Measurements from ENCODE around the gene FOXN1. TPM values are rescaled to one million over a fixed set of nuclear protein-coding genes. Genes with fewer than 3 reads are reported as not detected.
A peak's percentile ranks its signal among the peaks of the same experiment; 100 is the strongest.

The FOXN1 gene
- total RNA-seq, 1 experiment from 2014 or later, result not detected

DNA sequence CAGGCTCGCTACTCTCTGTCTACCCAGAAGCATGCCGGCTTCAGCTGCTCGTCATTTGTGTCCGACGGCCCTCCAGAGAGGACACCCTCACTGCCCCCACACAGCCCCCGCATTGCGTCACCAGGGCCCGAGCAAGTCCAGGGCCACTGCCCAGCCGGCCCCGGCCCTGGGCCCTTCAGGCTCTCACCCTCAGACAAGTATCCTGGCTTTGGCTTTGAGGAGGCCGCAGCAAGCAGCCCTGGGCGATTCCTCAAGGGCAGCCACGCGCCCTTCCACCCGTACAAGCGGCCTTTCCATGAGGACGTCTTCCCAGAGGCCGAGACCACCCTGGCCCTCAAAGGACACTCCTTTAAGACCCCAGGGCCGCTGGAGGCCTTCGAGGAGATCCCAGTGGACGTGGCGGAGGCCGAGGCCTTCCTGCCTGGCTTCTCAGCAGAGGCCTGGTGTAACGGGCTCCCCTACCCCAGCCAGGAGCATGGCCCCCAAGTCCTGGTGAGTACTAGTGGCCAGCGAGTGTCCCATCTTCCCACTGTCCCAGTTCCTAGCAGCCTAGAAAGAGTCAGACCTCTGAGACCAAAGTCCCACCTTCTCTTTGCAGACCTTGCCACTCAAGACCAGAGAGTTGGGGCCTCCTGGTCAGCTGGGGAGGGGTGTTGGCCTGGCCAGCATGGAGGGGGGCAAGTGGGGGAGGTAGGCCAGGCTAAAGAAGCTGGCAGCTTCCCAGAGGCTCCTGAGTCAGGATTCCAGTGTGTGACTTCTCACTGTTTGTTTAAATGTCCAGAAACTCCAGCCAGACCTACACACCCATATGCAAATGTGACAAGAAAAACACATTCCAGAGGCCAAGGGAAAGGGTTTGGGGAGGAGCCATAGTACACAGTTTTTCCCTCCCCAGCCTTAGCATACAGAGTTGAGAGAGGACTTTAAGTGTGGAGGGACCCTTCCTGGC is 18.6 kb downstream of the FOXN1 start:
- DNase-seq (ENCODE audit: low read depth), result no peak

- peak; percentile 31 for DNase-seq (ENCODE audit: low read depth)
Measured at GRCh38 chr17:28526381-28526780, 20.2 kb downstream of the FOXN1 start.

GRCh38 chr17:28527181-28527681 is 21.1 kb downstream of the FOXN1 start:
- DNase-seq (ENCODE audit: low read depth), result no peak

GRCh38 chr17:28527859-28528258 is 21.7 kb downstream of the FOXN1 start:
- no peak for DNase-seq (ENCODE audit: low read depth)

DNA sequence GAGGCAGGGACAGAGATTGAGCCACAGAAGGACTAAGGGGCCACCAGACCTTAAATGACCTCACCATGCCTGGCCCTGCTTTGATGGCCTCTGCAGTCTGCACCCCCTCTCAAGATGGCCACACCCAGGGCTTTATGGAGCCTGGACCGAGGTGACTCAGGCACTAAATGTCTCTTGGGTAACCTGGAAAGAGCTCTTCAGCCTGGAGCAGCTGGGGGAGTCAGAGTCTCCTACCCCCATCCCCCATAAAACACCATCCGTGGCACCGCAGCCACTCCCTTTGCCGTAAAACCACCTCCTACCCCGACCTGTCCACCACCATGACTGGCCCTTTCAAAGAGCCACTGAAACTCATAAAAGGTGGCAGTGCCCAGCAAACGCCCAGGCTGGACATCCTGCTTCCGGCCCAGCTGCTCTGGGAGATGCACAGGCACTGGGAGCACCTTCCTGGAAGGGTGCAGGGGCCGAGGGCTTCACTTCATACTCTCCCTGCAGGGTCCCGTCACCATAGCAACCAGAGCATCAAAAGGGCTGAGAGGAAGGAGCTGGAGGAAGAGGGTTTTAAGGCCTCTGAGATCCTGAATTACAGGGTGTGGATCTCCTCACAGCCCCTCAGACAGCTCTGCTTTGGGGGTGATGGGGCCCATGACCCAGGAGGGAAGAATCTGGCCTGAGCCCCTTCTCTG is 22.3 kb downstream of the FOXN1 start:
- DNase-seq (ENCODE audit: low read depth), result peak; percentile 13

GRCh38 chr17:28529013-28529400 is 22.9 kb downstream of the FOXN1 start:
- DNase-seq (ENCODE audit: low read depth), result no peak

DNA sequence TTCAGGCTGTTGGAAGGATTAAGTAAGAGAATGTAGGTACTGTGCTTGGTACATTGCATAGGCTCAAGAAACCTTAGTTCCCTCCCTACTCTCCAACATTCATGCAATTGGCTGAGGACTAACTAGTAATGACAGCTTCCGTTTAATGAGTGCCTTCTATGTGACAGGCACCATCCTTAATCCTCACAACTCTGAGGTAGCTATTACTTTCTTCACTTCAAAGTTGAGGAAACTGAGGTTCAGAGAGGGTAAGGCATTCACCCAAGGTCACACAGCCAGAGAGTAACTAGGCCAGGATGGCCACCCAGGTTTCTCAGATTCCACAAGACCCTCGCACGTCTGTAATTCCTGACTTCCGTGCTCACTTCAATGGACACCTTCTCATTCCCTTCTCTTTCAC is 24.1 kb downstream of the FOXN1 start:
- DNase-seq (ENCODE audit: low read depth), result no peak

DNA sequence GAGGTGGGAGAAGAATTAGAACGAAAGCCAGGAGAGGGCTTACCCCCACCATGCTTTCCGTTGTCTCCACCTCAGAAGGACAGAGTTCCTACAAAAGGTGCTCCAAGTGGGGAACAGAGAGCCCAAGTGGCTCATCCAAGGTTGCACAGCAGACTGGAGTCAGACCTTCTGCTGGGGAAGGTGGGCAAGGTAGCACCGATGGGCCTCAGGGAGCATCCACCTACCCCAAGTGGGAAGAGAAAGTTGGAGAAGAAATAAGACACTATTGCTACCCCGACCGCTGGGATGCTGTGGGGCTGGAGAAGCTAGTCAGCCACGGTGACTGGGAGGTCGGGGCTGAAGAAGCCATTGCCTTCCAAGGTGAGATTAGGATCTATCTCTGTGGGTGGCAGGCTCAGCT is 24.8 kb downstream of the FOXN1 start:
- no peak for DNase-seq (ENCODE audit: low read depth)

- peak; percentile 34 for DNase-seq (ENCODE audit: low read depth)
Measured at GRCh38 chr17:28532050-28532960, 26.2 kb downstream of the FOXN1 start.

GRCh38 chr17:28533091-28533807 is 27.1 kb downstream of the FOXN1 start:
- DNase-seq (ENCODE audit: low read depth), result no peak

GRCh38 chr17:28534740-28535375 is 28.7 kb downstream of the FOXN1 start:
- no peak for DNase-seq (ENCODE audit: low read depth)

- no peak for DNase-seq (ENCODE audit: low read depth)
Measured at GRCh38 chr17:28536532-28537218, 30.5 kb downstream of the FOXN1 start.

GRCh38 chr17:28537219-28537610 is 31.1 kb downstream of the FOXN1 start:
- DNase-seq (ENCODE audit: low read depth), result no peak

DNA sequence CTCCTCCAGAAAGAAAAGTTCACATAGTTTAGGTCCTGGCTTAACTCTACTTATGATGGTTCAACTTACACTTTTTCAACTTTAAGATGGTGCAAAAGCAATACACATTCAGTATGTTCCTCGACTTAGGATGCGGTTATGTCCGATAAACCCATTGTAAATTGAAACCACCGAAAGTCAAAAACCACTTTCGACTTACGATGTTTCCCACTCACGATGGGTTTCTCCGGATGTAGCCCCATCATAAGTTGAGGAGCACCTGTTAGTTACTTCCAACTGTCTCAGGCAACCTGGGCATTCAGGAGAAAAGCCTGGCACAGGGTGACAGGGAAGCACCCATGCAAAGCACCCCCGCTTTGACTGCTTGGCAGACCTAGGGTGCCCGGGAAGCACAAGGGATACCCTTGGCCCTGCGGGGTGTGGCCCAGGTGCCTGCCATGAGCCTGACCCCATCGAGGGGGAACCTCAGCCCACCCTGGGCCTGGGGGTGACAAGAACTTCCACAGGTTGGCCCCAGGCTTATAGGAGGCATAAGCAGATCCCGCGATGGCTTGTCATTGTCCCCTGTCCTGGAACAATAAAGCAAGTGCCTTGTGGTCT is 32.2 kb downstream of the FOXN1 start:
- DNase-seq (ENCODE audit: low read depth), result no peak

DNA sequence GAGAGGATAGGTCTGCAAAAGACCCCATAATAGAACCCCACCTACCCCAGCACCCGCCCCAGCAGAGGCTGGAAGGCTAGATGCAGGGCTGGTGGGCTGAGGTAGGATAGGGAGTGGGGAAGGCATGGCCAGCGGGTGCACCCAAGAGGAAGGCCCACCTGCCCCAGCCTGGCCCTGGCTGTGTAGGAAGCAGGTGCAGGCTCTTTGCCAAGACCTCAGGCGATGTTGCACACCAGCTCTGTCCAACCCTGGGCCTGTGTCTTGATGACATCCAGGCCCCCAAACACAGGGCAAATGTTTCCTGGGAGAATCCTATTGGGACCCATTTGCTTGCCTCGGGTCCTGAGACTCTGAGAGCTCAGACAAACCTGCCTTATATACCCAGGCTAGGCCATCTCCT is 34.1 kb downstream of the FOXN1 start:
- no peak for DNase-seq (ENCODE audit: low read depth)

DNA sequence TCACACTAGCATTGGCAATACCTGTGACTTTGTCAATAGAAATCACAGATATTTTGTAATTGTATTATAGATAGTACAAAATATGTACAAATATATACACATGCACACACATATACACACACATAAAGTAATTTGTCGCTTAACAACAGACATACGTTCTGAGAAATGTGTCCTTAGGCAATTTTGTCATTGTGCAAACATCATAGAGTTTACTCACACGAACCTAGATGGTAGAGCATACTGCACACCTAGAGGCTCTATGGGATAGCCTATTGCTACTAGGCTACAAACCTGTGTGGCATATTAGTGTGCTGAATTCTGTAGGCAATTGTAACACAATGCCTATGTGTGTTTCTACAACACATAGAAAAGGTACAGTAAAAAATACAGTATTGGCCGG is 35.3 kb downstream of the FOXN1 start:
- no peak for DNase-seq (ENCODE audit: low read depth)

GRCh38 chr17:28544402-28545140 is 38.4 kb downstream of the FOXN1 start:
- DNase-seq (ENCODE audit: low read depth), result no peak

DNA sequence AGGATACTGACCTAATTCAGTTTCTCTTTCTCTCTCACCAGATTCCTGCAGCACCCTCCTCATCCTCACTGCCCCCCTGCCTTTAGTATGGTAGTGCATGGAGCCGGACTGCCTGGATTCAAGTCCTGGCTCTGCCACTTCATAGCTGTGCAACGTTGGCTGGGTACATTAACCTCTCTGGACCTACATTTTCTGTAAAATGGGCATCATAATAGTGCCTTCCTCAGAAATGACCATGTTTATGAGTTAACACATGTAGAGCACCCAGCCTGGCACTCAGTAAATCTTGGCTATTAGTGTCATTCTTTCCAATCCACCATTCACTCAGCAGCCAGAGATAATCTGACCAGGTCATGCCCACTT is 39.0 kb downstream of the FOXN1 start:
- no peak for DNase-seq (ENCODE audit: low read depth)
